Naive thymus-derived CD4-positive, alpha-beta T cell (primary cell): ENCODE measurements around the gene IL9. TPM values are rescaled to one million over a fixed set of nuclear protein-coding genes. Genes with fewer than 3 reads are reported as not detected.

ENCODE experiments used
- ATAC-seq: fragments of 150-1000 bp; cut with Tn5 transposase; 2 replicates; pipeline ENCODE4 v1.10.0; 2021; ENCODE audit warnings: mild to moderate bottlenecking, moderate library complexity
- CTCF ChIA-PET: fragments of 350-600 bp; sonication (Branson Sonifier 250); formaldehyde crosslinking; loops from one replicate; lab custom pipeline; 2021; ENCODE audit warnings: antibody characterized with exemption; lab: Charles Lee
- POLR2A ChIA-PET: fragments of 350-600 bp; sonication (Branson Sonifier 250); formaldehyde crosslinking; loops from one replicate; lab custom pipeline; 2021; ENCODE audit warnings: antibody characterized with exemption, inconsistent platforms; lab: Charles Lee
- DNase-seq, 9 donors: peaks; one replicate each; pipeline versions ENCODE4 v3.0.0 to v3.0.0-alpha.2; 2020 to 2022; ENCODE audit warnings: mixed read lengths in 1 of 9
- H3K27ac ChIP-seq: one replicate; pipeline ENCODE4 v1.7.0; 2013; ENCODE audit warnings: mild to moderate bottlenecking, low read depth, low read length, moderate library complexity
- H3K27me3 ChIP-seq, 2 donors: one replicate each; pipeline ENCODE4 v1.7.0; 2013; ENCODE audit warnings: low read length in 2 of 2, mild to moderate bottlenecking in 2 of 2, moderate library complexity in 2 of 2; ENCODE audit not compliant: control insufficient read depth in 2 of 2, insufficient read depth in 2 of 2
- H3K36me3 ChIP-seq, 3 experiments: 1 replicate in 2 of 3; 2 replicates in 1 of 3; pipeline ENCODE4 v1.7.0; 2013; ENCODE audit warnings: low read length in 3 of 3, mild to moderate bottlenecking in 3 of 3, moderate library complexity in 1 of 3; ENCODE audit not compliant: insufficient read depth in 3 of 3, control insufficient read depth in 2 of 3
- H3K4me1 ChIP-seq, 2 donors: one replicate each; pipeline ENCODE4 v1.7.0; 2013; ENCODE audit warnings: low read length in 2 of 2, mild to moderate bottlenecking in 2 of 2, moderate library complexity in 1 of 2; ENCODE audit not compliant: control insufficient read depth in 2 of 2, insufficient read depth in 2 of 2
- H3K4me3 ChIP-seq: 2 replicates; pipeline ENCODE4 v1.7.0; 2013; ENCODE audit warnings: mild to moderate bottlenecking, low read length
- H3K9me3 ChIP-seq, 3 experiments: 1 replicate in 2 of 3; 2 replicates in 1 of 3; pipeline ENCODE4 v1.7.0; 2013; ENCODE audit warnings: low read length in 3 of 3; ENCODE audit not compliant: control insufficient read depth in 2 of 3
- H3K27ac Mint-ChIP-seq, 9 donors: one replicate each; pipeline ENCODE4 v1.8.0; 2020 to 2022; ENCODE audit warnings: mixed read lengths in 9 of 9, mild to moderate bottlenecking in 8 of 9, moderate library complexity in 5 of 9, inconsistent platforms in 2 of 9
- H3K27me3 Mint-ChIP-seq, 5 donors: one replicate each; pipeline ENCODE4 v1.8.0; 2021 to 2022; ENCODE audit warnings: mixed read lengths in 5 of 5, mild to moderate bottlenecking in 1 of 5
- H3K36me3 Mint-ChIP-seq, 5 donors: one replicate each; pipeline ENCODE4 v1.8.0; 2020 to 2022; ENCODE audit warnings: mixed read lengths in 5 of 5, mild to moderate bottlenecking in 3 of 5, inconsistent platforms in 1 of 5
- H3K4me1 Mint-ChIP-seq, 7 donors: one replicate each; pipeline ENCODE4 v1.8.0; 2020 to 2022; ENCODE audit warnings: mixed read lengths in 7 of 7, mild to moderate bottlenecking in 3 of 7, inconsistent platforms in 1 of 7
- H3K4me3 Mint-ChIP-seq, 10 donors: one replicate each; pipeline ENCODE4 v1.8.0; 2020 to 2022; ENCODE audit warnings: mild to moderate bottlenecking in 10 of 10, mixed read lengths in 10 of 10, moderate library complexity in 6 of 10, inconsistent platforms in 2 of 10
- H3K9me3 Mint-ChIP-seq, 11 donors: one replicate each; pipeline ENCODE4 v1.8.0; 2020 to 2022; ENCODE audit warnings: mixed read lengths in 11 of 11, mild to moderate bottlenecking in 4 of 11, inconsistent platforms in 1 of 11, moderate library complexity in 1 of 11
- intact Hi-C, 2 donors: fragments of 100-400 bp; cut with micrococcal nuclease; formaldehyde crosslinking; loops; one replicate each; pipeline ENCODE4 v1.15.1; 2023
- polyA plus RNA-seq, 2 donors: library from polyadenylated mRNA; unstranded; fragments of 300-500 nt; fragmentation: Illumina TruSeq; gene quantifications; one replicate each; pipeline ENCODE4 v1.2.3, GENCODE V29; 2021
- total RNA-seq, 6 experiments: library from RNA in 5 of 6; stranded (reverse) in 5 of 6; gene quantifications; 1 replicate in 5 of 6; 2 replicates in 1 of 6; pipeline ENCODE4 v1.2.3 and lab custom pipeline; 2021 to 2026

IL9 gene
- total and polyA plus RNA-seq, 7 experiments from 2014 or later: 0.70 TPM; not detected in 6

GRCh38 chr5:135881819-135882218 is 13.8 kb downstream of the IL9 start:
- H3K9me3 Mint-ChIP-seq: peaks cover 0 to 2% (median 0%) of the 10 kb centered on the region in 11 donors
- H3K4me1 Mint-ChIP-seq: no peaks in the 10 kb centered on the region
- intact Hi-C loops: loop anchor here in 1 of 2 donors (10.0 kb wide), 1 partner anchor 543 kb away; no protein-coding TSS in a partner anchor
- no peaks in the 10 kb centered on the region for H3K36me3 ChIP-seq
- no peaks in the 10 kb centered on the region for H3K9me3 ChIP-seq
- no peak overlapping the region for H3K27ac Mint-ChIP-seq
- no peak overlapping the region for H3K27ac ChIP-seq
- H3K4me3 ChIP-seq: no peak overlapping the region
- no peaks in the 10 kb centered on the region for H3K4me1 ChIP-seq
- ChIA-PET POLR2A (no interaction called here), CTCF (no interaction called here)
- ATAC-seq (no peak), DNase-seq (no peak)
- peaks cover 0 to 49% (median 25%) of the 10 kb centered on the region in 5 donors for H3K27me3 Mint-ChIP-seq
- H3K27me3 ChIP-seq: no peaks in the 10 kb centered on the region
- H3K36me3 Mint-ChIP-seq: no peaks in the 10 kb centered on the region
- no peak overlapping the region for H3K4me3 Mint-ChIP-seq

DNA sequence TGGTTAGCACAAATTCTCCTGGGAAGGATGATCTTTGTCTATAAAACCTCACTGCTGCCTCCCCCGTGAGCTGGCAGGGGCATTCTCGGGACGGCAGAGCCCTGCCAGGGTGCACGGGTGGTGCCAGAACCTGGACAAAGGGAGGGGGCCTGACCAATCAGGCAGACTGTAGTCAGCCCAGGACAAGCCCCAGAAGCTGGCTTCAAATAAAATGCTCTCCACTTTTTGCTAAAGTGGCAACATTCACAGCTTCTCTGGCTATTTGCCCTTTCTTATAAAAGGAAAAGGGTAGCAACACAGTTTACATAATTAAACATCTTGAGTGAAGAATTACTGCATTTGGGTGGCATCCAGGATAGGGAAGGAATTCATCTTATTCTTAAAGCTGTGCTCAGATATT is 14.4 kb downstream of the IL9 start:
- Histone ChIP-seq H3K4me1 (no peaks in the 10 kb centered on the region), H3K27me3 (no peaks in the 10 kb centered on the region), H3K27ac (no peak overlapping the region), H3K9me3 (no peaks in the 10 kb centered on the region), H3K36me3 (no peaks in the 10 kb centered on the region), H3K4me3 (no peak overlapping the region)
- H3K4me3 Mint-ChIP-seq: no peak overlapping the region
- ChIA-PET POLR2A (no interaction called here), CTCF (interaction anchor here (0.6 kb wide), 1 partner anchor 1260 kb away, joined by 7 read pairs; no protein-coding TSS in a partner anchor)
- H3K36me3 Mint-ChIP-seq: no peaks in the 10 kb centered on the region
- H3K9me3 Mint-ChIP-seq: peaks cover 0 to 2% (median 0%) of the 10 kb centered on the region in 11 donors
- DNase-seq (no peak), ATAC-seq (no peak)
- H3K27me3 Mint-ChIP-seq: peaks cover 0 to 53% (median 25%) of the 10 kb centered on the region in 5 donors
- no peaks in the 10 kb centered on the region for H3K4me1 Mint-ChIP-seq
- intact Hi-C loops: loop anchor here in 1 of 2 donors (10.0 kb wide), 1 partner anchor 544 kb away; no protein-coding TSS in a partner anchor
- H3K27ac Mint-ChIP-seq: no peak overlapping the region

DNA sequence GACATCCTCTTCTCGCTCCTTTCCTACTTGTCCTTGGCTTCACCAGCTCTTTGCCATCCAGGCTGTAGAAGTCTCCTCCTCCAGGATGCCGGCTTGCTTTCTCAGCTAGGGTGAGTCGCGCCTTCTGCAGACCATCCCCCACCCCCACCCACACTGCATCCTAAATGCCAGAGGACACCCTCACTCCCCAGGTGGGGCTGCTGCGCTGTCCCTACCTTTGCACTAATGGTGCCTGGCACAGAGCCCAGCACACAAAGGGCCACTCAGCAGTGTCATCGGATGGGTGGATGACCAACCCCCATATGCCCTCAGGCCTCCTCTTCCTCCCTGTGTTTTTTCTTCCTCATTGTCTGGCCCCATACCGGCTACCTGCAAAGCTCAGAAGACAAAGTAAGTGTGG is 14.8 kb downstream of the IL9 start:
- ChIA-PET CTCF (interaction anchor here (0.6 kb wide), 1 partner anchor 1260 kb away, joined by 7 read pairs; no protein-coding TSS in a partner anchor), POLR2A (no interaction called here)
- Histone ChIP-seq H3K4me1 (no peaks in the 10 kb centered on the region), H3K36me3 (no peaks in the 10 kb centered on the region), H3K27ac (no peak overlapping the region), H3K27me3 (no peaks in the 10 kb centered on the region), H3K4me3 (no peak overlapping the region), H3K9me3 (no peaks in the 10 kb centered on the region)
- Mint-ChIP-seq H3K27me3 (peaks cover 0 to 53% (median 25%) of the 10 kb centered on the region in 5 donors), H3K4me1 (no peaks in the 10 kb centered on the region), H3K36me3 (no peaks in the 10 kb centered on the region), H3K4me3 (no peak overlapping the region), H3K27ac (no peak overlapping the region), H3K9me3 (peaks cover 0 to 2% (median 0%) of the 10 kb centered on the region in 11 donors)
- ATAC-seq (no peak), DNase-seq (no peak)
- intact Hi-C loops: loop anchor here in 1 of 2 donors (10.0 kb wide), 1 partner anchor 544 kb away; no protein-coding TSS in a partner anchor

- no peak overlapping the region for H3K27ac Mint-ChIP-seq
- no peak overlapping the region for H3K4me3 Mint-ChIP-seq
- no peaks in the 10 kb centered on the region for H3K4me1 Mint-ChIP-seq
- no peak for ATAC-seq
- H3K9me3 Mint-ChIP-seq: peaks cover 0 to 2% (median 0%) of the 10 kb centered on the region in 11 donors
- ChIA-PET POLR2A (no interaction called here), CTCF (no interaction called here)
- Histone ChIP-seq H3K36me3 (no peaks in the 10 kb centered on the region), H3K4me3 (no peak overlapping the region), H3K27me3 (no peaks in the 10 kb centered on the region), H3K4me1 (no peaks in the 10 kb centered on the region), H3K27ac (no peak overlapping the region), H3K9me3 (no peaks in the 10 kb centered on the region)
- peaks cover 0 to 48% (median 25%) of the 10 kb centered on the region in 5 donors for H3K27me3 Mint-ChIP-seq
- no peak for DNase-seq
- H3K36me3 Mint-ChIP-seq: no peaks in the 10 kb centered on the region
- intact Hi-C loops: loop anchor here in 1 of 2 donors (10.0 kb wide), 1 partner anchor 545 kb away; no protein-coding TSS in a partner anchor
Observed at GRCh38 chr5:135880278-135880677, 15.4 kb downstream of the IL9 start.

GRCh38 chr5:135879591-135879990 is 16.1 kb downstream of the IL9 start:
- peaks cover 0 to 48% (median 25%) of the 10 kb centered on the region in 5 donors for H3K27me3 Mint-ChIP-seq
- peaks cover 0 to 4% (median 0%) of the 10 kb centered on the region in 11 donors for H3K9me3 Mint-ChIP-seq

DNA sequence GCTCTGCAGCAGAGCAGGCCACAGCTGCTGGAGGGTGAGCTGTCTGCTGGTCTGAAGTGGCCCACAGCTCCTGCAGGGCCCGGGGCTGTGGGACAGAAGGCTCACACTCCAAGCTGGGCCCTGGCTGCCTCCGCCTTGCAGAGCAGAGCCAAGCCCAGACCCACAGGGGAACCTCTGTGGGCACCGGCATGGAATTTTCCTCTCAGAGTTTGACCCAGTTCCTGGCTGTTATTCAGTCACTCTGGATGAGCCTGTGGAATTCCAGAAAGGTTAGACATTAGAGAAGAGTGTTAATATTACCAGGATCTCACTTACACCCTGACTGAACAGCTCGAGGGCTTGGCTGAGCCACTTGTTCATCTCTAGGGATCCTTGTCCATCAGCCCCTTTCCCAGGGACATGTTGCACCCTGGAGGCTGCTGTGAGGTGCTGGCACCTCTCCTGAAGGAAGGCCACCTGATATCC is 17.5 kb downstream of the IL9 start:
- ATAC-seq: no peak
- H3K27me3 ChIP-seq: no peaks in the 10 kb centered on the region
- H3K4me1 ChIP-seq: no peaks in the 10 kb centered on the region
- Mint-ChIP-seq H3K36me3 (no peaks in the 10 kb centered on the region), H3K4me3 (no peak overlapping the region), H3K4me1 (no peaks in the 10 kb centered on the region), H3K27ac (no peak overlapping the region), H3K9me3 (peaks cover 0 to 5% (median 0%) of the 10 kb centered on the region in 11 donors), H3K27me3 (peaks cover 0 to 46% (median 18%) of the 10 kb centered on the region in 5 donors)
- CTCF ChIA-PET: no interaction called here
- POLR2A ChIA-PET: no interaction called here
- no peak for DNase-seq
- intact Hi-C loops: no loop called here
- no peak overlapping the region for H3K27ac ChIP-seq
- no peaks in the 10 kb centered on the region for H3K36me3 ChIP-seq
- H3K9me3 ChIP-seq: no peaks in the 10 kb centered on the region
- no peak overlapping the region for H3K4me3 ChIP-seq

More at GRCh38 chr5:135879591-135879990, 16.1 kb downstream of the IL9 start:
- Histone ChIP-seq H3K4me1 (no peaks in the 10 kb centered on the region), H3K36me3 (no peaks in the 10 kb centered on the region), H3K27me3 (no peaks in the 10 kb centered on the region), H3K27ac (no peak overlapping the region), H3K9me3 (no peaks in the 10 kb centered on the region), H3K4me3 (no peak overlapping the region)
- CTCF ChIA-PET: no interaction called here
- POLR2A ChIA-PET: no interaction called here
- Mint-ChIP-seq H3K27ac (peak overlapping the region in 1 of 9 donors; percentile 52), H3K36me3 (no peaks in the 10 kb centered on the region), H3K4me3 (no peak overlapping the region), H3K4me1 (no peaks in the 10 kb centered on the region)
- DNase-seq (no peak), ATAC-seq (no peak)
- intact Hi-C loops: no loop called here
